Thyroid gland (tissue), 4 donors: ENCODE measurements around the gene BRSK1.

ENCODE experiments used
- POLR2A ChIP-seq, 2 donors: fragments of 450-650 bp; IDR thresholded peaks; one replicate each; pipeline ENCODE4 v1.6.1; 2017; ENCODE audit warnings: antibody characterized with exemption in 2 of 2, mild to moderate bottlenecking in 2 of 2, moderate library complexity in 1 of 2
- TF ChIP-seq, protein P1 (sequence below), 6 experiments: fragments of 200-600 bp in 3 of 6; fragments of 450-650 bp in 3 of 6; sonication (generic) in 3 of 6; IDR thresholded peaks; one replicate each; pipeline ENCODE4 v1.5.1; 2016 to 2019; ENCODE audit warnings: antibody characterized with exemption in 6 of 6, mild to moderate bottlenecking in 2 of 6, inconsistent platforms in 1 of 6, moderate library complexity in 1 of 6

DNA sequence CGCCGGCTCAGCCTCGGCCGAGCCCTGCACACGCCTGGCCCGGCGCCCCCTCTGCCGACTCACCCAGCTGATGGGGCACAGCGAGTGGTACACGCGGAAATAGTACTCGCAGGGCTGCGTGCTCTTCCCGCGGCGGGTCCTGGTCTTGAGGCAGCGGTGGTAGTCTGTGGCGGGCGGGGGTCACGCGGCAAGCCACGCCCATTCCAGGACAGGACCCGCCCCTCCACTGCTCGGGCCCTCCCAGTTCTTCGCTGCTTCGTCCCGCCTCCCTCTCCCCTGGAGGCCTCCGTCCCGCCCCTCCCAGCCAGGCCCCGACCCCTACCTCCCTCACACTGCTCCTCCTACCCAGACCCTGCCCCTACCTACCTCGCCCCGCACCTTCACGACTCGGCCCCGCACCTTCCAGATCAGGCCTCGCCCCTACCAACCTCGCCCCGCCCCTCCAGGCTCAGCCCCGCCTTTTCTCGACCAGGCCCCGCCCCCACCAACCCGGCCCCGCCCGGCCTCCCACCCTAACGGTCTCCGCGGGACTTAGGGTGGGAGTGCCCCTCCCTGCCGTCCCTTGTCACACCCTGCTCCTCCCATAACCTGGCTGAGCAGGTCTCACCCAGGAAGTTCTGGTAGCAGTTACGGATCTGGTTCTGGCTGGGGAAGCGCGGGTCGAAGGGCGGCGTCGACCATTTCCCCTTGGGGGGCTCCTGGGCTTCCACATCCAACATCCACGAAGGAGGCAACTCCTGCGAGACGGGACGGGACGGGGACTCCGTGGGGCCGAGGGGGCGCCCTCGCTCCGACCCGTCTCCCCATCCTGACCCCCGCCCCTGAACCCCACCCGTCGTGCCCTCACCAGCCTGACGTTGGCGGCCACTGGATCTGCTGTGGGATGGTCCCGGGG lies 70.3 kb downstream of the BRSK1 start:
- TF ChIP-seq, protein P1, sequence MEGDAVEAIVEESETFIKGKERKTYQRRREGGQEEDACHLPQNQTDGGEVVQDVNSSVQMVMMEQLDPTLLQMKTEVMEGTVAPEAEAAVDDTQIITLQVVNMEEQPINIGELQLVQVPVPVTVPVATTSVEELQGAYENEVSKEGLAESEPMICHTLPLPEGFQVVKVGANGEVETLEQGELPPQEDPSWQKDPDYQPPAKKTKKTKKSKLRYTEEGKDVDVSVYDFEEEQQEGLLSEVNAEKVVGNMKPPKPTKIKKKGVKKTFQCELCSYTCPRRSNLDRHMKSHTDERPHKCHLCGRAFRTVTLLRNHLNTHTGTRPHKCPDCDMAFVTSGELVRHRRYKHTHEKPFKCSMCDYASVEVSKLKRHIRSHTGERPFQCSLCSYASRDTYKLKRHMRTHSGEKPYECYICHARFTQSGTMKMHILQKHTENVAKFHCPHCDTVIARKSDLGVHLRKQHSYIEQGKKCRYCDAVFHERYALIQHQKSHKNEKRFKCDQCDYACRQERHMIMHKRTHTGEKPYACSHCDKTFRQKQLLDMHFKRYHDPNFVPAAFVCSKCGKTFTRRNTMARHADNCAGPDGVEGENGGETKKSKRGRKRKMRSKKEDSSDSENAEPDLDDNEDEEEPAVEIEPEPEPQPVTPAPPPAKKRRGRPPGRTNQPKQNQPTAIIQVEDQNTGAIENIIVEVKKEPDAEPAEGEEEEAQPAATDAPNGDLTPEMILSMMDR (IDR thresholded peaks at IDR 0.05) = no peak
- no peak for TF ChIP-seq POLR2A (IDR thresholded peaks at IDR 0.05)
